Endothelial cell of umbilical vein (primary cell): ENCODE results near the gene TLCD2. TPM values are rescaled to one million over a fixed set of nuclear protein-coding genes. Genes with fewer than 3 reads are reported as not detected.

Source experiments
- BruUV-seq: library from RNA; stranded (reverse); fragments of 400-500 nt; replicated peaks from 2 replicates; lab custom pipeline; 2021; lab: Mats Ljungman, UMichigan
- CTCF ChIA-PET: fragments of 300-600, 350-600 bp; sonication (Branson Sonifier 250); formaldehyde crosslinking; loops from one replicate; lab custom pipeline; 2021; ENCODE audit warnings: antibody characterized with exemption, inconsistent platforms; lab: Charles Lee
- POLR2A ChIA-PET: fragments of 300-600, 350-600 bp; sonication (Branson Sonifier 250); formaldehyde crosslinking; loops from one replicate; lab custom pipeline; 2021; ENCODE audit warnings: antibody characterized with exemption, inconsistent platforms; lab: Charles Lee
- DNase-seq: peaks from one replicate; pipeline ENCODE4 v3.0.0-alpha.2; 2011; ENCODE audit warnings: low read depth, low spot score
- FAIRE-seq: peaks from 2 replicates; lab custom pipeline; 2011; peaks lifted over from hg19 to GRCh38; lab: Jason Lieb, UNC
- H2AFZ ChIP-seq: 2 replicates; pipeline ENCODE4 v1.6.0; 2012; ENCODE audit warnings: low read depth, low read length, control low read depth, inconsistent platforms
- H3K27ac ChIP-seq: 2 replicates; pipeline ENCODE4 v1.5.1; 2011; ENCODE audit warnings: low read depth, mild to moderate bottlenecking, control low read depth, low read length, moderate library complexity; ENCODE audit not compliant: insufficient read depth
- H3K27me3 ChIP-seq, 2 experiments: 2 replicates each; pipeline versions ENCODE4 v1.6.0 to v1.6.1; 2011; ENCODE audit warnings: low read length in 2 of 2, mixed read lengths in 1 of 2; ENCODE audit not compliant: control insufficient read depth in 2 of 2, insufficient read depth in 2 of 2
- H3K36me3 ChIP-seq, 2 experiments: 2 replicates in 1 of 2; 3 replicates in 1 of 2; pipeline ENCODE4 v1.5.1; 2011; ENCODE audit warnings: low read length in 2 of 2, mild to moderate bottlenecking in 1 of 2, moderate library complexity in 1 of 2; ENCODE audit not compliant: control insufficient read depth in 2 of 2, insufficient read depth in 2 of 2; ENCODE audit errors: extremely low read depth in 1 of 2
- H3K4me1 ChIP-seq: 3 replicates; pipeline ENCODE4 v1.5.1; 2011; ENCODE audit warnings: mild to moderate bottlenecking, low read length; ENCODE audit not compliant: control insufficient read depth, insufficient read depth; ENCODE audit errors: extremely low read depth
- H3K4me2 ChIP-seq: 2 replicates; pipeline ENCODE4 v1.6.1; 2011; ENCODE audit warnings: low read length, control low read depth, mixed read lengths; ENCODE audit not compliant: insufficient read depth
- H3K4me3 ChIP-seq, 3 experiments: fragments of 200-600 bp in 1 of 3; sonication (generic), shearing (Covaris generic) in 1 of 3; replicated peaks in 1 of 3; 2 replicates each; pipeline ENCODE4 v1.5.1; 2011 to 2016; ENCODE audit warnings: control low read depth in 3 of 3, low read length in 3 of 3, mild to moderate bottlenecking in 2 of 3, inconsistent platforms in 1 of 3, low read depth in 1 of 3, moderate library complexity in 1 of 3; ENCODE audit not compliant: insufficient read depth in 1 of 3
- H3K79me2 ChIP-seq: 2 replicates; pipeline ENCODE4 v1.6.0; 2012; ENCODE audit warnings: low read length, inconsistent platforms; ENCODE audit not compliant: control insufficient read depth, insufficient read depth
- H3K9ac ChIP-seq: replicated peaks from 2 replicates; pipeline ENCODE3; 2011; ENCODE audit warnings: low read length, control low read depth; ENCODE audit not compliant: insufficient read depth; ENCODE audit errors: extremely low read depth
- H3K9me1 ChIP-seq: replicated peaks from 3 replicates; pipeline ENCODE4 v1.6.0; 2011; ENCODE audit warnings: mild to moderate bottlenecking, low read length; ENCODE audit not compliant: control insufficient read depth, insufficient read depth; ENCODE audit errors: extremely low read depth
- H3K9me3 ChIP-seq: replicated peaks from 2 replicates; pipeline ENCODE4 v1.5.1; 2012; ENCODE audit warnings: low read length, inconsistent platforms; ENCODE audit not compliant: control insufficient read depth, insufficient read depth
- H4K20me1 ChIP-seq: replicated peaks from 2 replicates; pipeline ENCODE3; 2011; ENCODE audit warnings: mild to moderate bottlenecking, low read length; ENCODE audit not compliant: control insufficient read depth, insufficient read depth; ENCODE audit errors: extremely low read depth
- CTCF ChIP-seq, 2 donors: IDR thresholded peaks; 1 replicate in 1 of 2; 2 replicates in 1 of 2; pipeline ENCODE4 v1.5.1; 2011; ENCODE audit warnings: low read length in 2 of 2, mild to moderate bottlenecking in 2 of 2, moderate library complexity in 2 of 2, control low read depth in 1 of 2, inconsistent platforms in 1 of 2, low read depth in 1 of 2; ENCODE audit not compliant: insufficient read depth in 1 of 2; ENCODE audit errors: extremely low read depth in 1 of 2
- EZH2 ChIP-seq: IDR thresholded peaks from 2 replicates; pipeline ENCODE4 v1.6.1; 2012; ENCODE audit warnings: borderline replicate concordance, low read depth, mild to moderate bottlenecking, moderate library complexity, low read length, inconsistent platforms; ENCODE audit not compliant: severe bottlenecking
- FOS ChIP-seq: IDR thresholded peaks from 2 replicates; pipeline ENCODE4 v1.6.1; 2011; ENCODE audit warnings: mild to moderate bottlenecking, low read length, moderate library complexity, borderline replicate concordance; ENCODE audit not compliant: insufficient read depth
- GATA2 ChIP-seq: IDR thresholded peaks from 2 replicates; pipeline ENCODE4 v1.7.0; 2011; ENCODE audit warnings: low read depth, mild to moderate bottlenecking, moderate library complexity, mixed read lengths, low read length; ENCODE audit not compliant: insufficient read length, insufficient read depth
- JUN ChIP-seq: IDR thresholded peaks from 2 replicates; pipeline ENCODE4 v1.6.1; 2011; ENCODE audit warnings: borderline replicate concordance, low read depth; ENCODE audit not compliant: insufficient read length, insufficient read depth
- MAX ChIP-seq: IDR thresholded peaks from 2 replicates; pipeline ENCODE4 v1.6.1; 2011; ENCODE audit not compliant: insufficient read depth, insufficient read length
- MYC ChIP-seq: IDR thresholded peaks from one replicate; pipeline ENCODE4 v1.6.1; 2011; ENCODE audit warnings: mild to moderate bottlenecking, low read depth, low read length
- POLR2A ChIP-seq: IDR thresholded peaks from 2 replicates; pipeline ENCODE4 v1.6.1; 2012; ENCODE audit warnings: low read depth, mild to moderate bottlenecking, control low read depth, low read length
- POLR2AphosphoS5 ChIP-seq: IDR thresholded peaks from 2 replicates; pipeline ENCODE4 v1.6.1; 2012; ENCODE audit warnings: low read depth, mild to moderate bottlenecking, control low read depth, low read length, moderate library complexity; ENCODE audit not compliant: insufficient read depth
- dilution Hi-C: fragments of 300-500 bp; cut with MboI; formaldehyde crosslinking; loops from one replicate; pipeline ENCODE4 v1.15.0; 2019; ENCODE audit warnings: low sequenced_read_pairs; ENCODE audit not compliant: extremely low pct_ligation_motif_present
- intact Hi-C: fragments of 100-400 bp; cut with micrococcal nuclease; formaldehyde crosslinking; loops from one replicate; pipeline ENCODE4 v1.10.0; 2022
- polyA plus RNA-seq, 4 experiments: library from polyadenylated mRNA; depleted of rRNA in 3 of 4; stranded (reverse) in 3 of 4; unstranded in 1 of 4; fragments of >200 nt; gene quantifications; 2 replicates each; pipeline versions ENCODE4 v1.2.1 to v1.2.3, GENCODE V29; 2011 to 2012; ENCODE audit warnings: missing spikeins in 1 of 4
- total RNA-seq: library from RNA; stranded (reverse); gene quantifications from 2 replicates; pipeline ENCODE4 v1.2.3, GENCODE V29; 2021

The TLCD2 gene
- total and polyA plus RNA-seq, 2 donors (not counting 3 experiments of a cell fraction or from before 2014, with no cell fraction given): 0.72 to 2.1 TPM

GRCh38 chr17:1735418-1735817, 25.2 kb upstream of the TLCD2 start:
- no peaks in the 10 kb centered on the region for H3K9me3 ChIP-seq
- no peaks in the 10 kb centered on the region for H4K20me1 ChIP-seq
- peaks cover 0 to 6% of the 10 kb centered on the region in 2 experiments for H3K36me3 ChIP-seq
- ChIA-PET POLR2A (no interaction called here), CTCF (no interaction called here)
- TF ChIP-seq POLR2A: no peak
- TF ChIP-seq MYC: no peak
- no peak for TF ChIP-seq FOS
- no peak for TF ChIP-seq JUN
- TF ChIP-seq EZH2: no peak
- no peak for TF ChIP-seq POLR2AphosphoS5
- DNase-seq (no peak), FAIRE-seq (no peak)
- intact Hi-C loops (no loop called here), dilution Hi-C loops (no loop called here)
- H3K27ac ChIP-seq: no peak overlapping the region
- H3K9ac ChIP-seq: no peak overlapping the region
- no peak overlapping the region for H2AFZ ChIP-seq
- no peaks in the 10 kb centered on the region for H3K4me1 ChIP-seq
- no peak overlapping the region for H3K4me3 ChIP-seq
- H3K9me1 ChIP-seq: no peaks in the 10 kb centered on the region
- no peaks in the 10 kb centered on the region for H3K27me3 ChIP-seq
- no TSS peak for BruUV-seq
- no peaks in the 10 kb centered on the region for H3K79me2 ChIP-seq
- H3K4me2 ChIP-seq: no peak overlapping the region

DNA sequence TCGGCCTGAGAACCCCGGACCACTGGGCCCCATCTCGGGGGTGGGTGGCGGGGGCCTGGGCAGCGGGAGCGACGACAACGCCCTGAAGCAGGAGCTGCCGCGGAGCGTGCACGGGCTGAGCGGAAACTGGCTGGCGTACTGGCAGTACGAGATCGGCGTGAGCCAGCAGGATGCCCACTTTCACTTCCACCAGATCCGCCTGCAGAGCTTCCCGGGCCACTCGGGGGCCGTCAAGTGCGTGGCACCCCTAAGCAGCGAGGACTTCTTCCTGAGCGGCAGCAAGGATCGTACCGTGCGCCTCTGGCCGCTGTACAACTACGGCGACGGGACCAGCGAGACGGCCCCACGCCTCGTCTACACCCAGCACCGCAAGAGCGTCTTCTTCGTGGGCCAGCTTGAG, 23.6 kb upstream of the TLCD2 start:
- H3K4me2 ChIP-seq: no peak overlapping the region
- no peak overlapping the region for H2AFZ ChIP-seq
- no peaks in the 10 kb centered on the region for H3K9me3 ChIP-seq
- no peaks in the 10 kb centered on the region for H3K9me1 ChIP-seq
- CTCF ChIA-PET: no interaction called here
- peaks cover 0 to 6% of the 10 kb centered on the region in 2 experiments for H3K36me3 ChIP-seq
- H3K27me3 ChIP-seq: no peaks in the 10 kb centered on the region
- POLR2A ChIA-PET: no interaction called here
- no peaks in the 10 kb centered on the region for H3K79me2 ChIP-seq
- H4K20me1 ChIP-seq: no peaks in the 10 kb centered on the region
- TF ChIP-seq GATA2 (no peak), FOS (no peak), JUN (no peak), CTCF (IDR thresholded peaks at IDR 0.05; ENCODE audit: extremely low read depth in 1 of 2, insufficient read depth in 1 of 2, low read depth in 1 of 2, low read length in 2 of 2) (no peak), EZH2 (no peak), POLR2AphosphoS5 (no peak), MAX (no peak), MYC (no peak), POLR2A (no peak)
- DNase-seq (no peak), FAIRE-seq (no peak)
- no TSS peak for BruUV-seq
- H3K27ac ChIP-seq: no peak overlapping the region
- no peaks in the 10 kb centered on the region for H3K4me1 ChIP-seq
- H3K4me3 ChIP-seq: no peak overlapping the region
- dilution Hi-C loops (no loop called here), intact Hi-C loops (no loop called here)
- H3K9ac ChIP-seq: no peak overlapping the region
